Activated CD4-positive, alpha-beta T cell treated with anti-CD3 and anti-CD28 coated beads, Interleukin-2, amount 50 U/mL, for 4 hours (primary cell): ENCODE data around the gene ARL8B.
"Not testable (repeated sequence)": the region's sequence is repeated elsewhere in the genome, so short reads cannot be mapped to it uniquely, and the experiment has no call there.

Experiments used
- DNase-seq, 2 experiments: peaks; one replicate each; pipeline ENCODE4 v3.0.0-alpha.2; 2020

The ARL8B gene

DNA sequence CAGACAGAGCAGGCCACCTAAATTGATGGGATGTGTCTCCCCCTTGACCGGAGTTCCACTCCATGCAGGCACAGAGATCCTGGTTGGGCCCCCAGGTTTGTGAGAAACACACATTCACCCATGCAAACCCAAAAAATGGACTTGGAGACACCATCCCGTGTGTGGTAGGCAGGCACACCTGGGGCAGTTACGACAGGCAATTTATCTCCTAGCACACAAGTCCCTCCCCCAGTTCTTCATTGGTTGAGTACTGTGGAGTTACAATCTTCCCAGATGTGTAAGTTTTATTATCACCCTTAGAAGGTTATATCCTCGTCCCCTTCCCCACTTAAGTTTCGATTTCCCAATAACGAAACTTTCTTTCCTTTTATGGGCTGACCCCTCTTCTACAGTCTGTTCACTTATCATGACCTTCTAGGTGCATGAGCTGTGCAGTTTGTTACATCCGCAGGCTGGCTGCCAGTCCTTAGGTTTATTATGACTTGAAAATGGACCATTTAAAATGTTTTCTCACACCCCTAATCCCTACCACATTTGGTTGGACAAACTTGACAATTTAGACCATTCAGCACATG is 27.3 kb downstream of the ARL8B start:
- DNase-seq, result no peak

DNA sequence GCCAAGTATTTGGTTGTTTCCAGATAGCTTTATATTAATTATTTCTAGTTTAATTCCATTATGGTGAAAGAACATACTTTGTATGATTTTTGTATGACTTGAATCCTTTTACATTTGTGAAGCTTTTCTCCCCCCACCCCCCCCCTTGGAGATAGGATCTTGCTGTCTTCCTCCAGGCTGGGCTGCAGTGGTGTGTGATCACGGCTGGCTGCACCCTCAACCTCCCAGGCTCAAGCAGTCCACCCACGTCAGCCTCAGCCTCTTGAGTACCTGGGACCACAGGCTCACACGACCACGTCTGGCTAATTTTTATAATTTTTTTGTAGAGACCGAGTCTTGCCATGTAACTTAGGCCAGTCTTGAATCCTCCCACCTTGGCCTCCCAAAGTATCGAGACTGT is 29.5 kb downstream of the ARL8B start:
- DNase-seq, result no peak

DNA sequence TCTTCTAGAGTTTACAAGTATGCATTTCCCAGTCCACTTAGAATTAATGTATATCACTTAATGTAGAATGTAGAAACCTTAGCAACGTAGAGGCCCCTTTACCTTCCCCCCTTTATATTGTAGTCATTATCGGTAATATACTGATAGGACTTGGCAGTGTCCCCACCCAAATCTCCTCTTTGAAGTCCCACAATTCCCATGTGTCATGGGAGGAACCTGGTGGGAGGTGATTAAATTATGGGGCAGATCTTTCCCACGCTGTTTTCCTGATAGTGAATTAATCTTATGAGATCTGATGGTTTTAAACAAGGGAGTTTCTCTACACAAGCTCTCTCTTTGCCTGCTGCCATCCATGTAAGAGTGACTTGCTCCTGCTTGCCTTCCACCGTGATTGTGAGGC is 31.0 kb downstream of the ARL8B start:
- no peak for DNase-seq

DNA sequence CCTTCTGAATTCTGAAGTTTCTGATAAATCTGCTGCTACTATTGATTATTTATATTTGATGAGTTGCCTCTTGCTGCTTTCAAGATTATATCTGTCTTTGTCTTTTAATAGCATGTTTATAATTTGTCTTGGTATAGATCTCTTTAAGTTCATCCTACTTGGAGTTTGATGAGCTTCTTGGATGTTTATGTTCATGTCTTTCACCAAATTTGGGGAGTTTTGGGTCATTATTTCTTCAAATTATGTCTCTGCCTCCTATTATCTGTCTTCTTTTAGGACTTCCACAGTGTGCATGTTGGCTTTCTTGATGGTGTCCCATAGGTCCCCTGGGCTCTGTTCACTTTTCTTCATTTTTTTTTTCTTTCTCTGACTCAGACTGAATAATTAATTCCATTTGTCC is 33.1 kb downstream of the ARL8B start:
- no peak for DNase-seq

DNA sequence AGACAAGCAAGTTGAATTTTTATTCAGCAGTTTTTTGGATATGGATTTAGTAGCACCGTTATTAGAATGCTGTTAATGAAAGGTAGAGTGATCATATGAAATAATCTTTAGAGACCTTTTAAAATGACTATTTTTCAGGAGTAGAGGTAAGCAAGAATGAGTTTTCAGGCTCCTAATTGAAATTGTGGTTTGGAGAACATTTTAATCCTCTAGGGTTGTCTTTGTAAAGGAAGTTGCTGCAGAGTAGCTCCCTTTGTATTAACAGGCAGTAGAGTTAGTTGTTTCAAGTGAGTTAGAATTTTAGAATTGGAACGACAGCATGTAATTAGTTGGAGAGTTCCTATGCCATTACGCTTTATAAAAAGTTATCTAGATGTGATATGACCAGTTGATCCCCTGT is 38.2 kb downstream of the ARL8B start:
- DNase-seq, result no peak

DNA sequence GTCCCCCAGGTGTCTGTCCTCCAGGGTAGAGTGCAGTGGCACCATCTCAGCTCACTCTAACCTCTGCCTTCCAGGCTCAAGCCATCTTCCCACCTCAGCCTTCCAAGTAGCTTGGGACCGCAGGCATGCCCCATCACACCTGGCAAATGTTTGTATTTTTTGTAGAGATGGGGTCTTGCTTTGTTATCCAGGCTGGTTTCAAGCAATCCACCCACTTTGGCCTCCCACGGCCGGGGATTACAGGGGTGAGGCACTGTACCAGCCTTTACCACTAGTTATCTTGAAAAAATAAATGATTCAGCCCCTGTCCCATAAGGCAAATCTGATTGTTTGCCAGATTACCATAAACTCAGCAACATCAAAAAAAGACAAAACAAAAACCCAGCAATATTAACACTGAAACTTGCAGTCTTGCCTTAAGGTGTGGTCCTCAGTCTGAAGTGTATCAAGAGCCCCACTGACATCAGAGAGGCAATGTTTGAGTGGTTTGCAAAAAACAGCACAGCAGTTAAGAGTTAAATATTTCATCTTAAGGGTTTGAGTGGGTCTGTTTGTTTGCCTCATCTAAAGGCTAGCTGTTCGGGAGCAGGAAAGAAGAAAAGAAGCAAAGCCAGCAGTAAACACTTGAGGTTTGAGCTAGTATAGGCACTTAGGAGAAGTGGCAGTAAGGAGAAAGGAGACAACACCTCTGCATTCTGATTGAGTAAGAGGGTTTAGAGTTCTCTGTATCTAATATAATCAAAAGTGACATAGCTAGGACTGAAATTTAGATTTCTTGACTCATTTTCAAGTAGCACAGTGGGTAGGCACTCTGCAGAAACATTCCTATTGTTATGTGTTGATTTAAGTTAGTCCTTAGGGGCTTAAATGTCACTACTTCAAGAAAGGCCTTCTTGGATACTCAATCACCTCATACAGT is 39.1 kb downstream of the ARL8B start:
- peak in 1 of 2 experiments; percentile 12 for DNase-seq

DNA sequence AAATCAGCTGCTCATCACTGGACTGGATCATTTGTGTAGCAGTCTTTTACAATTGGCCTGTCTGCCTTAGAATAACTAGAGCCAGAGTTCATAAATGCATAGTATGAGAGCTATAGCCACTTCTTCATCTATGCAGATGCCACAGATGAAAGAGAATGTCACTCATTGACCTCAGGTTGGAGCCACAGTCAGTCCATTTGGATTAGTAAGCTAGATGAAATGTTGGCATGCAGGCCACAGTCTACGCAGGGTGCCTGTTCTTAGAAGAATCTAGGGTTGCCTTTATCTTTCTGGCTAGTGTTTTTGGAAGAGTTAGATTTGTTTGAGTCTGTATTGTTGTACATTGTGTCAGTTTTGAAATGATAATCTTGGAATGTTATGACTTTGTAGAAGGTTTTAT is 40.0 kb downstream of the ARL8B start:
- no peak for DNase-seq

DNA sequence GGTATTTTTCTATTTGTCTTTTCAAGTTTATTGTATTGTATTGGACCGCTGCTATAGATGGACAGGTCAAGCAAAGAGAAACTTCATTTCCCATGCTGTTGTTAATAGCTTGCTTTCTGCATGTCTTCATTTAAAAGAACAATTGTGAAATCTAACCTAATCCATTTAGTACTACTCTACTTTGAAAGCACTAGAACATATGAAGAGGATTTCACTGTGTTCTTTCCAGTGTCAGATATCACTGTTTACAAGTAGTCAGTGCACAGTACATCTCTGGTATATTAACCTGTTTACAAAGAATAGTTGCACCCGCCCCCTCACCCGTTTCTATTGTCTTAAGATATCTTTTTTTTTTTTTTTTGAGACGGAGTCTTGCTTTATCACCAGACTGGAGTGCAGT is 43.6 kb downstream of the ARL8B start:
- DNase-seq, result no peak

DNA sequence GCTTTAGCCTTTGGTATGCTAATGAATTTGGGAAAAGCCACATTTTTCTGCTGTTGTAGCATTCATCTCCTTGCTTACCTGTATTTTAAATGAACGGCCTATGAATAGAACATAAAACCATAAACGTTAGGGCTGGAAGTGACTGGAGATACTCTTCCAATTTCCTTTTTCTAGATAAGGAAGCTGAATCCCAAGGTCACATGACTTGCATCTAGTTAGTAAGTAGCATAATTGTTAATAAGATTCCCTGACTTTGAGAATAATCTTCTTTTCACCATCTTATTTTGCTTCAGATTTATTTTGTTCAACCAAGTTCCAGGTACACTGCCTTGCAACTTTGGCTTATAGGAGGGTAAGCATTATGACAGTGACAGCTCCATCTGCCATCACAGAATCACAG is 44.8 kb downstream of the ARL8B start:
- DNase-seq, result no peak

DNA sequence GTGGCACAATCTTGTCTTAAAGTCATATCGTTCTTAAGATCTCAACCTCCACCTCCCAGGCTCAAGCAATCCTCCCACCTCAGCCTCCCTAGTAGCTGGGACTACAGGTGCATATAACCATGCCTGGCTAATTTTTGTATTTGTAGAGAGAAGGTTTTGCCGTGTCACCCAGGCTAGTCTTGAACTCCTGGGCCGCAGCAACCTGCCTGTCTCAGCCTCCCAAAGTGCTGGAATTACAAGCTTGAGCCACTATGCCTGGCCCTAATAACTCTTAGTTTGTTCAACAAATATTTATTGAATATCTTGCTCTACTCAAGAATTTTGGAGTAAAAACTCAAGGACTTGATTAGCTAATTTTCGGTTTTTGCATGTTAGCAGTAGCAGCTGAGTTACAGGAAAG is 46.0 kb downstream of the ARL8B start:
- DNase-seq, result no peak

DNA sequence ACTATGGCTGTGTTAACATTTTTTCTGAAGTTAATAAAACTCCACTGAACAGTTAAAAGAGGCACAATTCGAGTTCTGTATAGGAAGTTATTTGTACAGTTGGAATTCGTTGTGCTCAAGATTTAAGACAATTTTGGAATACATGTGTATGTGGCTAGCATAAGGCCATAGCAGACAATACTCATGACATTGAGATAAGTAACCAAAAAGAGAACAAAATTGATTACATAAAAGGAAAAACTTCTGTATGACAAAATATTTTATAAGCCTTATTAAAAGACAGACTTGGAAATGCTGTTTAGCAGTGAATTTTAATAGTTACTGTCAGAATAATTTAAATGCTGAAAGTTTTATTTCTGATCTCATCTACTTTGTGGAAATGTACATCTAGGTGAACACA is 47.7 kb downstream of the ARL8B start:
- DNase-seq, result no peak

DNA sequence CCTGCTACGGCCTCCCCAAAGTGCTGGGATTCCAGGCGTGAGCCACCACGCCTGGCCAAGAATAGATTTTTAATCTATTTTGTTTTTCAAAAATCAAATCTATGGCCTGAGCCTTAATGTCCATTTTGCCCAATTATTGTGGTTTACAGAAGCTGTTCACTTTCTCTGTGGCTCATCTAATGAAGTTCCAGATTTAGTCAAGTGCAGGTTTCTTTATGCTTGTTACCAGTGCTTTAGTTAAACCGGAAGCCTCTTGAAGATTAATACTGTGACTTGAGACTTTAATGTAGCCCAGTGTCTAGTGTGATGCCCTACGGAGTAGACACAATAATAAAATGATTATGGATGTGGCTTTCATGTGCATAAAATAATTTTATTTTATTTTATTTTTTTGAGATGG is 48.9 kb downstream of the ARL8B start:
- no peak for DNase-seq

DNA sequence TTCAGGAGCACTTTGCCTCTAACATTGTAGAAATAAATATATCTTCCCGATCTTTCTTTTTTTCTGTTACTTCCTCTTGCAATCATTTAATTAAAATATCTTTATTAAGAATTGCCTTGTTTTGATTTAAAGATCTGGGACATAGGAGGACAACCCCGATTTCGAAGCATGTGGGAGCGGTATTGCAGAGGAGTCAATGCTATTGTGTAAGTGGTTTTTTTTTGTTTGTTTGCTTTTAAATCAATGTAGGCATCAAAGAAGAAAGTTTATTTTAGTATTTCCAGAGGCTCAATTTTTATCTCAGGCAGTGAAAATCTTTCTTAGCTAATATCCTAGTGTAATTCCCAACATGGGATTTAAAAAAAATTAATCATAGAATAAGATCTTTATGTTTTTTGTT is 49.9 kb downstream of the ARL8B start:
- DNase-seq, result no peak

DNA sequence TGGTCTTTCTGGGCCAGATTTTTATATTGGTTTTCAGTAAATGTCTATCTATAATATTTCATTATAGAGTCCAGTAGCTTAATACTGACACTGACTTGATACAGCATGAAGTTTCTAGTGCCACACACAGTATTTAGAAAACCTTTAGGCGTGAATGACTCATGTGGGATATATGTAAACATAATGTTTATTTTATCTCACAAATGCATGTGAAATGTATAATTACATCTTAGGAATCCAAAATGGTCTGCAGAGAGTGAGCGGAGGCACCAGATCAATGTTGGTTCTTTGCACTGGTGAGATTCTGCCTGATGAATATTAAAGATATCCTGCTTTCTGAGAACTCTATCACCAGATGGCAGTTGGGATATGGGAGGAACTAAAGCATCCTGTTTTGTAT is 56.9 kb downstream of the ARL8B start:
- DNase-seq, result not testable (repeated sequence)

DNA sequence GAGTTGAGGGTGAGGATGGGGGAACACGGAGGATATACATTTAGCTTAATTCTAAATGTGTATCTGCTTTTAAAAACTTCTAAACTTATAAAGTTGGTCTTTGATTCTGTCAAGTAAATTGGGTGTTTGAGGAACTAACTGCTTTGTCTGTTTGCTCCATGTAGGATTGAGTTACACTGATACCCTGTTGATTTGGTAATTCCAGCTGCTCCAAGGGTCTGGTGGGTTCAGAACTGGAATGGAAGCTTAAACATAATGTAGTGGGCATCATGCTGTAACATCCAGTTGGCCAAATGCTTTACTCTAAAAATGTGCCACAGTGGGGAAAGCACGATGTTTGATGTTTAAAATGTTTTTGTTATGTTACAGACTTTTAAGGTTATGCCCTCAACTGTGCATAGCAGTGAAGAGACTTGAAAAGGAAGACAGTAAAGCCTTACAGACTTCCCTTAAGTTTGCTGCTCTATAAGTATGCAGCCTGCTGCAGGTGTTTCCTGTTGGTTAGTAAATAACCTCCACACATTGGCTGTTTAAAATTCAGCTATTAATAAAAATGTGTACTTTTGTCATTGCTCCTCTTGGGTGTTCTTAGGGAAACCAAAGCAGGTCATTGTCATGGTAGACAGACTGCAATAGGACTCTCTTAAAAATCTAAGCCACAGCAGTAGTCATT is 59.5 kb downstream of the ARL8B start:
- DNase-seq, result no peak

DNA sequence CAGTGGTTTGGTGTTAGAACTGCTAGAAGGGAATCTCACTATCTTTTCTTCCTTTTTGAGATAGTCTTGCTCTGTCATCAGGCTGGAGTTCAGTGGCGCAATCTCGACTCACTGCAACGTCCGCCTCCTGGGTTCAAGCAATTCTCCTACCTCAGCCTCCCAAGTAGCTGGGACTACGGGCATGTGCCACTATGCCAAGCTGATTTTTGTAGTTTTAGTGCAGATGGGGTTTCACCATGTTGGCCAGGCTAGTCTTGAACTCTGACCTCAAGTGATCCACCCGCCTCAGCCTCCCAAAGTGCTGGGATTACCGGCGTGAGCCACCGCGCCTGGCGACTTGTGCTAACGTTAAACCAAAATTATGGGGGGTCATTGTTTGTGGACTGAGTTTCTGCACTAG is 61.6 kb downstream of the ARL8B start:
- DNase-seq, result not testable (repeated sequence)

DNA sequence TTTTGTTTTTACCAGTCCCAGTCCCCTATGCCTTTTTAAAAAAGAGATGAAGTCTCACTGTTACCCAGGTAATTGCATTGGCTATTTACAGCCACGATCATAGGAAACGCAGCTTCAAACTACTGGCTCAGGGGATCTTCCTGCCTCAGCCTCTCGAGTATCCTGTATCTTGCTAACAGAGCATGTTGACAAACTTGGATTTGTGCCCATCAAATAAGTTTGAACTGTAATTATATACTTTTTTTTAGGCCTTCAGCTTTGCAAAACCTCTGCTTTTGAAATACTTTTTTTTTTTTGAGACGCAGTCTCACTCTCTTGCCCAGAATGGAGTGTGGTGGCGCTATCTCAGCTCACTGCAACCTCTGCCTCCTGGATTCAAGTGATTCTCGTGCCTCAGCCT is 62.4 kb downstream of the ARL8B start:
- DNase-seq, result no peak

DNA sequence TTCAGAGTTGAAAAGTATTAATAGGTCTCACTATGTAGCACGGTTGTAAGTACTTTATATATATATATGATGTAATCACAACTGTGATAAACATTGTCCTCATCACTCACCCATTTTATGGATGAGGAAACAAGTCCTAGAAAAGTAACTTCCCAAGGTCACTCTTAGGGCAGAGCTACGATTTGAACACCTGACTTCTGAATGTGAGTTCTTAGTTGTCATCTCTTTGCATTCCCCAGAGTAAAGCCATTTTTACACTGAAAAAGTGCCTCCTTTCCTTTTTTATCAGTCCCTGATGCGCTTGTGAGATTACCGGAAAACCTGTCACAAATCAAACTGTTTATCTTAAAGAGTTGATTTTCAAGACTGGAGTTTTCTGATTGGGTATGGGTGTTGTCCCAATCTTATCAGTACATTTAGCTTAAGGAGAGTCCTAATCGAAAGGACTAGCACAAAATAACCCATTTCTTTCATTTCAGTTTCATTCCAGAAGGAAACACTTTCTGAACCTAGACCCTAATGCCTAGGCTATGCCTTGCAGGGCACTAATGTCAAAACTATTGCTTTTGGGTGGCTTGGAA is 63.1 kb downstream of the ARL8B start:
- DNase-seq, result no peak

DNA sequence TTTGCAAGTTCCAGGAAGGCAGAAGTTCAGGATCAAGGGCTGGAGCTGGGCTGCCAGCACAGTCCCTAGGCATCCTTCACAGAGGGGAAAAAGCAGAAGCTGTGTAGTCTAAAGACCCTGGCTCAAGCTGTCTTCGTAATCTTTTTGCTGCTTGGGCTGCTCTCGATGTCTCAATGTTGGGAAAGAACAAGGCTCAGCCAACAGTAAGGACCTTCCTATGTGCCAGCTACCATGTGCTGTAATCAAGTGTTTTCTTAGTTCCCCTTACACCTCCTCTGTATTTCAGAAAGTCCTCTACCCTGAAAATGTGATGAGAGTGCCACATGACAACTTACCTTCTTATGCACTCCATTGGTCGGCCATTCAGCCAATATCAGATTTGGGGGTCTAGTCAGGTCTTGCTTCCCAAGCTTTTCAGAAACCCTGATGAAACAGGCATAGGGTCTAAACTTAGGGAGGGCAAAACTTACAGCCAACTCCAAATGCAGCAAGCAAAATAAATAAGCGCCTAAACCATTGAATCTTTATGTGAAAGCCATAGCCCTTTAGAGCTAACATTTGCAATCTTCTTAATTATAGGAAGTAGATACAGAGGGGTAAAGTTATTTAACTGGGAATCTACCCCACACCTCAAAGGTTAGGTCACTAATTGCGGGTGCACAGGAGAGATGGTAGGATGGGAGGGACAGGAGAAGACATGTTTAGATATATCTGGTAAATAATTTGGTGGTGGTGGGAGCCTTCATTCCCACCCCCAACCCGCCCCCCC is 64.2 kb downstream of the ARL8B start:
- no peak for DNase-seq

DNA sequence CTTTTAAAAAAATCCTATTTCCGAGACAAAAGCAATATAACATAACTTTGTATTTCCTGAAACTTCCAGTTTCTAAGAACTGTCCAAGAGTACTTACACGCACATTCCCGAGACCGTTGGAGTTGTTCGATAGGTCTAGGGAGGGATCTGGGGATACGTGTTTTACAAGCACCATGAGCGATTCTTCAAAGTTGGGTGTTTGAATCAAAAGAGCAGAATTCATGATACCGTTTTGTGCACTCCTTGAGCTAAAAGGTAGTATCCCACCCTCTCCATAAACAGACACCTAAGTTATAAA is 64.7 kb downstream of the ARL8B start:
- no peak for DNase-seq

DNA sequence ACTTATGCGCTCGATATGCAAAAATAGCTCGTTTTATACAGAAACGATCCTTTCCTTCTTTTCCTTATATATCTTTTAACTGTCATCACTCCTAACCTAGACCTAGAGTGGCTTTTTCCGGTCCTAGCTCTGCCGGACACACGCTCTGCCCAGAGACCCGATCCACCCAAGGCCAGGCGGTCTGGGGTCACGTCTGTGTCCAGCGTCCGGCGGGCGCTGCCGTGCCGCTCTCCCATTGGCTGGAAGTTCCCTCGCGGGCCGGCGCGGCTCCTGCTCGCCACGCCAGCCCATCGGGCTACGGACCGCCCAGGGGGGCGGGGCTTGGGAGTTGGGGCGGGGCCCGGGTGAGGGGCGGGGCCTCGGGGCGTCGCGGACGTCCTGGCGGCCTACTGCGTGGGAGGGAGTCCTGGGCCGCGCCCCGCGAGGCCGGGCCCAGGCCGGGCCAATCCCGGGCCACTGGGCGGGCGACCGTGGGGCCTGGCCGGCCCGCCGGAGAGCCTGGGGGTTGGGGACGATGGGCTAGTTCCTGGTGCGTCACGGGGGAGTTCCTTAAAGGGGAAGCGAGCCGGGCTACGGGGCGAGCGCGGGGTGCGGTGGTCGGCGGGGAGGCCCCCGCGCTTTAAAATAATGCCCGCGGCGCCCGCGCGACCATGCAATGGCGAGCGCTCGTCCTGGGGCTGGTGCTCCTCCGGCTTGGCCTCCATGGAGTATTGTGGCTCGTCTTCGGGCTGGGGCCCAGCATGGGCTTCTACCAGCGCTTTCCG is 65.2 kb downstream of the ARL8B start, which contains the start of gene EDEM1:
EDEM1 (plus strand) TSS at position 552 of the 764 bp plus-strand sequence; CDS start at position 651, 99 bp downstream.
- DNase-seq, result peak; percentile 87 to 91

DNA sequence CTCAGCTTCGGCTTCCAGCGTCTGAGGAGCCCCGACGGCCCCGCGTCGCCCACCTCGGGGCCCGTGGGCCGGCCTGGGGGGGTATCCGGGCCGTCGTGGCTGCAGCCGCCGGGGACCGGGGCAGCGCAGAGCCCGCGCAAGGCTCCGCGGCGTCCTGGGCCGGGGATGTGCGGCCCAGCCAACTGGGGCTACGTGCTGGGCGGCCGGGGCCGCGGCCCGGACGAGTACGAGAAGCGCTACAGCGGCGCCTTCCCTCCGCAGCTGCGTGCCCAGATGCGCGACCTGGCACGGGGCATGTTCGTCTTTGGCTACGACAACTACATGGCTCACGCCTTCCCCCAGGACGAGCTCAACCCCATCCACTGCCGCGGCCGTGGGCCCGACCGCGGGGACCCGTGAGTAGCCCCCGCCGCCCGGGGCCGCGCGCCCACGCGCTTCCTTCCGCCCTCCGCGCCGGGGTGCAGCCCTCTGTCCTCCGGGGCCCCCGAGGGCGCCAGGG is 65.9 kb downstream of the ARL8B start:
- peak; percentile 43 to 45 for DNase-seq
